WERI-Rb-1 (cell line): ENCODE results near the gene PHF12.

Source experiments
- DNase-seq: peaks from one replicate; pipeline ENCODE4 v3.0.0-alpha.2; 2020
- H3K27ac ChIP-seq: fragments of 250-450 bp; sonication (Bioruptor Pico); 2 replicates; pipeline ENCODE4 v1.5.1; 2020; ENCODE audit warnings: mild to moderate bottlenecking, moderate library complexity
- H3K27me3 ChIP-seq: fragments of 250-450 bp; sonication (Bioruptor Pico); 2 replicates; pipeline ENCODE4 v1.5.1; 2021; ENCODE audit warnings: mild to moderate bottlenecking, low read depth, moderate library complexity; ENCODE audit not compliant: insufficient read depth, severe bottlenecking
- H3K36me3 ChIP-seq: fragments of 250-450 bp; sonication (Bioruptor Pico); 2 replicates; pipeline ENCODE4 v1.5.1; 2020; ENCODE audit warnings: mild to moderate bottlenecking, moderate library complexity
- H3K4me3 ChIP-seq: 2 replicates; pipeline ENCODE4 v1.5.1; 2011; ENCODE audit warnings: low read depth, mild to moderate bottlenecking, control low read depth, low read length
- H3K9me3 ChIP-seq: fragments of 250-450 bp; sonication (Bioruptor Pico); 2 replicates; pipeline ENCODE4 v1.5.1; 2021; ENCODE audit warnings: mild to moderate bottlenecking, moderate library complexity; ENCODE audit not compliant: severe bottlenecking
- TF ChIP-seq, protein P1 (sequence below): IDR thresholded peaks from 2 replicates; pipeline ENCODE4 v1.5.1; 2011; ENCODE audit warnings: low read depth, mild to moderate bottlenecking, control low read depth, inconsistent platforms, low read length

The PHF12 gene

GRCh38 chr17:28900986-28901726, 50.2 kb downstream of the PHF12 start:
- no peak for DNase-seq
- H3K27ac ChIP-seq = no peak overlapping the region
- peaks cover 44% of the 10 kb centered on the region for H3K36me3 ChIP-seq
- H3K4me3 ChIP-seq = no peak overlapping the region; the same call in 1 of the 2 replicates
- TF ChIP-seq, protein P1, sequence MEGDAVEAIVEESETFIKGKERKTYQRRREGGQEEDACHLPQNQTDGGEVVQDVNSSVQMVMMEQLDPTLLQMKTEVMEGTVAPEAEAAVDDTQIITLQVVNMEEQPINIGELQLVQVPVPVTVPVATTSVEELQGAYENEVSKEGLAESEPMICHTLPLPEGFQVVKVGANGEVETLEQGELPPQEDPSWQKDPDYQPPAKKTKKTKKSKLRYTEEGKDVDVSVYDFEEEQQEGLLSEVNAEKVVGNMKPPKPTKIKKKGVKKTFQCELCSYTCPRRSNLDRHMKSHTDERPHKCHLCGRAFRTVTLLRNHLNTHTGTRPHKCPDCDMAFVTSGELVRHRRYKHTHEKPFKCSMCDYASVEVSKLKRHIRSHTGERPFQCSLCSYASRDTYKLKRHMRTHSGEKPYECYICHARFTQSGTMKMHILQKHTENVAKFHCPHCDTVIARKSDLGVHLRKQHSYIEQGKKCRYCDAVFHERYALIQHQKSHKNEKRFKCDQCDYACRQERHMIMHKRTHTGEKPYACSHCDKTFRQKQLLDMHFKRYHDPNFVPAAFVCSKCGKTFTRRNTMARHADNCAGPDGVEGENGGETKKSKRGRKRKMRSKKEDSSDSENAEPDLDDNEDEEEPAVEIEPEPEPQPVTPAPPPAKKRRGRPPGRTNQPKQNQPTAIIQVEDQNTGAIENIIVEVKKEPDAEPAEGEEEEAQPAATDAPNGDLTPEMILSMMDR = no peak
- no peaks in the 10 kb centered on the region for H3K9me3 ChIP-seq
- H3K27me3 ChIP-seq = no peaks in the 10 kb centered on the region

- no peak for DNase-seq
- Histone ChIP-seq H3K9me3 (no peaks in the 10 kb centered on the region), H3K27me3 (no peaks in the 10 kb centered on the region), H3K4me3 (no peak overlapping the region), H3K36me3 (peaks cover 47% of the 10 kb centered on the region), H3K27ac (no peak overlapping the region)
- TF ChIP-seq, protein P1 = no peak
These were observed 52.0 kb downstream of the PHF12 start for GRCh38 chr17:28899212-28899815.

GRCh38 chr17:28898527-28898955, 52.8 kb downstream of the PHF12 start:
- TF ChIP-seq, protein P1 = no peak
- no peak overlapping the region for H3K4me3 ChIP-seq
- no peak overlapping the region; the same call in 1 of the 2 replicates for H3K27ac ChIP-seq

DNA sequence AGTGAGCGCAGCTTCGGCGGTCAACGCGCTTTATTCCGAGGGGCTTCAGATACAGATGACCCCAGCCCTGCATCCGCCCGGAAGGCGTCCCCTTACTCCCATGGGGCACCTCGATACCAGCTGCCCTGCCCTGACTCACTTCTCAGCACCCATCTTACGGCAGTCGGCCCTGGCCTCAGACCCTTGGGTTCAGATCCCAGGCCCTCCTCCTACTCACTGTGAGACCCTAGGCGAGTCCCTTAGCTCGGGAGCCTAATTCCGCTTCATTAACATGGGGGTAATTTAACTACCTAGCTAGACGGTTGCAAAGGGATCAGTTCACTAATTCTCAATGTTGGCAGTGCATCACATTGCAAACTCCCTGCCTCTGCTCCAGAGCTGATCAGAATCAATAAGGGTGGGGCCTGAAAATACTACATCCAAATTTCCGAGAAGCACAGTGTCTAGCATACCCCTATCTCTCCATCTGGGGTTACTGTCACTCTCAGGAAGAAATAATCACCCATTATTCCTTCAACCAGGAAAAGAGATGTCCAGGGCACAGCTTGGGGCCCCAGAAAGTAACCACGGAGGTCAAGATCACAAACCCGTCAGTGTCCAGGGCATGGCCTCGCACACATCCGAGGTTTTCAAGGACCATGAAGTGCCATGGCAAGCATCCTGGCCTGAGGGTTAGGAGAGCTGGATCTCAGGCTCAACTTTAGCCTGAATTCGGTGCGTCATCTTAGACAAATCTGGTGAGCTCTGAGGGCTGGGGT, 53.4 kb downstream of the PHF12 start:
- TF ChIP-seq, protein P1 = no peak
- Histone ChIP-seq H3K9me3 (no peaks in the 10 kb centered on the region), H3K27me3 (no peaks in the 10 kb centered on the region), H3K27ac (peak overlapping the region; percentile 97), H3K4me3 (peak overlapping the region; percentile 96), H3K36me3 (peaks cover 55% of the 10 kb centered on the region)
- DNase-seq = no peak

More at GRCh38 chr17:28898527-28898955, 52.8 kb downstream of the PHF12 start:
- DNase-seq = no peak
- peaks cover 52% of the 10 kb centered on the region for H3K36me3 ChIP-seq
- H3K27me3 ChIP-seq = no peaks in the 10 kb centered on the region
- H3K9me3 ChIP-seq = no peaks in the 10 kb centered on the region

DNA sequence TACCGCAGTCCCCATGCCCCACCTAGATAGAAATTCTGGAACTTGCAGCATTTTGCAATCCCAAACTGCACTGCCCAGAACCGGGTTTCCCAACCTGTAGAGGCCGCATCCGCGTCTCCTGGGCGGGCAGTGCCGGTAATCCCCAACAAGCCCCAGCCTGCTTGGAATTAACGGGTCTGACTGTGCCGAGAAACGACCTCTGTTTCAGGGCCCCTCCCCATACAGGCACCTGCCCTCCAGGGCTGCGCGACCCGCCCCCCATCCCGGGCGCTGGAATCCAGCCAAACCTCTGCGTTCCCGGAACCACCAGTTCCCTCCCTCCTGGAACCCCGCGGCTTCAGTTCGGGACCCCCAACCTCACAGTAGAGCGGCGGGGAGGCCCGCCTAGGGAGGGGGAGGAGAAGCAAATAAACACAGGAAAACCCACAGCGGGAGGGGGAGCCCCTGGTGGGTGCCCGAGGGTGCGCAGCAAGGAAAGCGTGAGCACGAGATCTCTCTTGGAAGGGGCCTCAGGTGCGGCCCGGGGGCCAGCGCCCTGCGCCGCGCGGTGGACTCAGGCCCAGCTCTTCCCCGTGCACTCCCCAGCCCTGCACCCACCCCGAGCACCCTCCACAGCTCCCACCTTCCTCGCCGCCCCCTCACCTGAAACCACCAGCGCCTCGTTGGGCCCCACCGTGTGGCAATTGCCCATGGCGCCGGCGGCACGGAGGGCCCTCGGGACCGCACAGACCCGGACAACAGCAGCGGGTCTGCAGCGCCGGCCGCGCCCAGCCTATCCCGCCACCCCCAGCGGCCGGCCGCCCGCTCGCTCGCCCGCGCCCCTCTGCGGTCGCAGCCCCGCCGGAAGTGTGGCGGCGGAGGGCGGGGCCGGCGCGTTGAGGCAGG, 54.2 kb downstream of the PHF12 start, which contains the start of gene FLOT2:
TSS of gene FLOT2 (minus strand) at position 850 of the 885 bp plus-strand sequence. CDS start at position 691, 159 bp downstream.
- Histone ChIP-seq H3K36me3 (peaks cover 56% of the 10 kb centered on the region), H3K27me3 (no peaks in the 10 kb centered on the region), H3K27ac (peak within 1 kb of the TSS; percentile 97), H3K9me3 (no peaks in the 10 kb centered on the region), H3K4me3 (peak within 1 kb of the TSS; percentile 96)
- DNase-seq = peak; percentile 89
- TF ChIP-seq, protein P1 = 0 out of 2 replicates have a peak, but pooled peaks have one; percentile 8
